RWPE2 (cell line): ENCODE measurements around the gene NDST1.

ENCODE experiments used
- ATAC-seq: fragments of 200-7000 bp; cut with Tn5 transposase; 3 replicates; pipeline ENCODE4 v1.9.1; 2021; ENCODE audit warnings: low read depth
- DNase-seq: peaks from one replicate; pipeline ENCODE4 v3.0.0-alpha.2; 2020; ENCODE audit warnings: low spot score
- H3K27ac ChIP-seq: fragments of 450-650 bp; 2 replicates; pipeline ENCODE4 v1.5.1; 2017; ENCODE audit warnings: mild to moderate bottlenecking; ENCODE audit not compliant: poor library complexity, severe bottlenecking
- H3K27me3 ChIP-seq: fragments of 250-450 bp; sonication (Bioruptor Pico); 2 replicates; pipeline ENCODE4 v1.5.1; 2021; ENCODE audit warnings: mild to moderate bottlenecking, moderate library complexity; ENCODE audit not compliant: insufficient read depth, poor library complexity, severe bottlenecking
- H3K36me3 ChIP-seq: fragments of 250-450 bp; sonication (Bioruptor Pico); 2 replicates; pipeline ENCODE4 v1.5.1; 2020; ENCODE audit warnings: low read depth, mild to moderate bottlenecking, moderate library complexity
- H3K4me1 ChIP-seq: fragments of 250-450 bp; sonication (Bioruptor Pico); 2 replicates; pipeline ENCODE4 v1.5.1; 2021; ENCODE audit warnings: mild to moderate bottlenecking, moderate library complexity; ENCODE audit not compliant: insufficient read depth, poor library complexity, severe bottlenecking
- H3K4me3 ChIP-seq: fragments of 250-450 bp; sonication (Bioruptor Pico); 2 replicates; pipeline ENCODE4 v1.5.1; 2021; ENCODE audit warnings: mild to moderate bottlenecking, moderate library complexity; ENCODE audit not compliant: severe bottlenecking
- H3K9me3 ChIP-seq: fragments of 250-450 bp; sonication (Bioruptor Pico); 2 replicates; pipeline ENCODE4 v1.5.1; 2021; ENCODE audit warnings: mild to moderate bottlenecking, moderate library complexity; ENCODE audit not compliant: severe bottlenecking
- CTCF ChIP-seq: fragments of 450-650 bp; IDR thresholded peaks from one replicate; pipeline ENCODE4 v1.5.1; 2017; ENCODE audit warnings: mild to moderate bottlenecking, moderate library complexity; ENCODE audit not compliant: poor library complexity, severe bottlenecking

Gene NDST1

GRCh38 chr5:150550286-150550685 is 42.4 kb downstream of the NDST1 start:
- no peaks in the 10 kb centered on the region for H3K27me3 ChIP-seq
- no peaks in the 10 kb centered on the region for H3K4me1 ChIP-seq
- ATAC-seq (no peak), DNase-seq (no peak)
- no peaks in the 10 kb centered on the region for H3K9me3 ChIP-seq
- peaks cover 84% of the 10 kb centered on the region for H3K36me3 ChIP-seq
- no peak overlapping the region for H3K4me3 ChIP-seq
- no peak for TF ChIP-seq CTCF
- no peak overlapping the region for H3K27ac ChIP-seq

GRCh38 chr5:150551066-150551465 is 43.1 kb downstream of the NDST1 start:
- H3K27ac ChIP-seq = no peak overlapping the region
- ATAC-seq (no peak), DNase-seq (no peak)
- H3K4me1 ChIP-seq = no peaks in the 10 kb centered on the region
- no peaks in the 10 kb centered on the region for H3K9me3 ChIP-seq
- no peak for TF ChIP-seq CTCF
- no peaks in the 10 kb centered on the region for H3K27me3 ChIP-seq
- H3K36me3 ChIP-seq = peaks cover 76% of the 10 kb centered on the region
- no peak overlapping the region for H3K4me3 ChIP-seq

GRCh38 chr5:150553402-150553801 is 45.5 kb downstream of the NDST1 start:
- no peaks in the 10 kb centered on the region for H3K27me3 ChIP-seq
- H3K9me3 ChIP-seq = no peaks in the 10 kb centered on the region
- no peak overlapping the region for H3K4me3 ChIP-seq
- peaks cover 54% of the 10 kb centered on the region for H3K36me3 ChIP-seq
- DNase-seq = no peak
- TF ChIP-seq CTCF = no peak
- H3K4me1 ChIP-seq = no peaks in the 10 kb centered on the region
- H3K27ac ChIP-seq = no peak overlapping the region
- no peak for ATAC-seq

GRCh38 chr5:150553911-150554310 is 46.0 kb downstream of the NDST1 start:
- H3K36me3 ChIP-seq = peaks cover 49% of the 10 kb centered on the region
- H3K4me1 ChIP-seq = no peaks in the 10 kb centered on the region
- ATAC-seq = no peak
- H3K4me3 ChIP-seq = no peak overlapping the region
- H3K27me3 ChIP-seq = no peaks in the 10 kb centered on the region
- H3K9me3 ChIP-seq = no peaks in the 10 kb centered on the region
- no peak for DNase-seq
- no peak overlapping the region for H3K27ac ChIP-seq
- no peak for TF ChIP-seq CTCF

GRCh38 chr5:150554857-150555256 is 46.9 kb downstream of the NDST1 start:
- Histone ChIP-seq H3K4me3 (no peak overlapping the region), H3K4me1 (peaks cover under 1% of the 10 kb centered on the region), H3K27ac (no peak overlapping the region), H3K27me3 (no peaks in the 10 kb centered on the region), H3K36me3 (peaks cover 39% of the 10 kb centered on the region), H3K9me3 (no peaks in the 10 kb centered on the region)
- DNase-seq = no peak
- ATAC-seq = no peak
- TF ChIP-seq CTCF = no peak
